ENCODE data around the gene TATDN3. TPM values are rescaled to one million over a fixed set of nuclear protein-coding genes. Genes with fewer than 3 reads are reported as not detected.

The TATDN3 gene
- total RNA-seq, 3 donors from 2014 or later: 9.2 to 28.6 (median 15.5) TPM

- intact Hi-C loops (cut with DNase I; ENCODE audit: low total_unique reads): loop anchor here (2.0 kb wide), 1 partner anchor 29 kb away; no protein-coding TSS in a partner anchor
- no peaks in the 10 kb centered on the region for H3K27me3 ChIP-seq
- DNase-seq (ENCODE audit: low spot score in 2 of 2): no peak
- TF ChIP-seq POLR2AphosphoS5 (IDR thresholded peaks at IDR 0.05) (no peak), POLR2A (IDR thresholded peaks at IDR 0.05) (no peak)
- no peak overlapping the region for H3K27ac ChIP-seq
- no peaks in the 10 kb centered on the region for H3K36me3 ChIP-seq
- H3K9me3 ChIP-seq: no peaks in the 10 kb centered on the region
- no peaks in the 10 kb centered on the region for H3K4me1 ChIP-seq
- no peak overlapping the region for H3K4me3 ChIP-seq
Measured at GRCh38 chr1:212852105-212852688, 60.5 kb downstream of the TATDN3 start.

DNA sequence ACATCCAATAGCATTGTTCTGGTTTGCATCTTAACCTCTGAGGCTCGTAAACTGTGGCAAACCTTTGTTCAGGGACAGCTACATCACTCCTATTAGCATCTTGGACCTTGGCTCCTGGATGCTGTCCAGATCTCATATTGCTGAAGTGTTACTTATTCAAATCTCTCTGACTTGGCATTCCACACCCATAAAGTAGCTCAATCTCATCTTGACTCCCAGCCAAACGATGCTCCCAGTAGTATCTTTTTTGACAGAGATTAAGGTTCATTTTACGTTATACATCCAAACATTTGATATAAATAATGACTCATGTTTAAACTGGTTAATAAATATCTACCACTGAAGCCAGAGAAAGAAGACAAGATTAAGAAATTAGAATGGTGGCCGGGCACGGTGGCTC lies 62.0 kb downstream of the TATDN3 start:
- intact Hi-C loops (cut with DNase I; ENCODE audit: low total_unique reads): loop anchor here (2.0 kb wide), 1 partner anchor 31 kb away; no protein-coding TSS in a partner anchor
- no peaks in the 10 kb centered on the region for H3K4me1 ChIP-seq
- TF ChIP-seq POLR2A (IDR thresholded peaks at IDR 0.05) (no peak), POLR2AphosphoS5 (IDR thresholded peaks at IDR 0.05) (no peak)
- TF ChIP-seq, protein P1, sequence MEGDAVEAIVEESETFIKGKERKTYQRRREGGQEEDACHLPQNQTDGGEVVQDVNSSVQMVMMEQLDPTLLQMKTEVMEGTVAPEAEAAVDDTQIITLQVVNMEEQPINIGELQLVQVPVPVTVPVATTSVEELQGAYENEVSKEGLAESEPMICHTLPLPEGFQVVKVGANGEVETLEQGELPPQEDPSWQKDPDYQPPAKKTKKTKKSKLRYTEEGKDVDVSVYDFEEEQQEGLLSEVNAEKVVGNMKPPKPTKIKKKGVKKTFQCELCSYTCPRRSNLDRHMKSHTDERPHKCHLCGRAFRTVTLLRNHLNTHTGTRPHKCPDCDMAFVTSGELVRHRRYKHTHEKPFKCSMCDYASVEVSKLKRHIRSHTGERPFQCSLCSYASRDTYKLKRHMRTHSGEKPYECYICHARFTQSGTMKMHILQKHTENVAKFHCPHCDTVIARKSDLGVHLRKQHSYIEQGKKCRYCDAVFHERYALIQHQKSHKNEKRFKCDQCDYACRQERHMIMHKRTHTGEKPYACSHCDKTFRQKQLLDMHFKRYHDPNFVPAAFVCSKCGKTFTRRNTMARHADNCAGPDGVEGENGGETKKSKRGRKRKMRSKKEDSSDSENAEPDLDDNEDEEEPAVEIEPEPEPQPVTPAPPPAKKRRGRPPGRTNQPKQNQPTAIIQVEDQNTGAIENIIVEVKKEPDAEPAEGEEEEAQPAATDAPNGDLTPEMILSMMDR (IDR thresholded peaks at IDR 0.05): no peak

GRCh38 chr1:212856755-212857154 lies 65.1 kb downstream of the TATDN3 start:
- TF ChIP-seq, protein P1 (IDR thresholded peaks at IDR 0.05): no peak
- TF ChIP-seq POLR2A (IDR thresholded peaks at IDR 0.05) (no peak), POLR2AphosphoS5 (IDR thresholded peaks at IDR 0.05) (no peak)
- H3K27ac ChIP-seq: no peak overlapping the region

More for the DNA sequence above, 62.0 kb downstream of the TATDN3 start:
- Histone ChIP-seq H3K27ac (no peak overlapping the region), H3K4me3 (no peak overlapping the region), H3K9me3 (no peaks in the 10 kb centered on the region), H3K36me3 (no peaks in the 10 kb centered on the region), H3K27me3 (no peaks in the 10 kb centered on the region)
- no peak for DNase-seq (ENCODE audit: low spot score in 2 of 2)

GRCh38 chr1:212857992-212858460 lies 66.3 kb downstream of the TATDN3 start, which contains the start of gene FLVCR1:
FLVCR1 (plus strand) TSS chr1:212858275; CDS start chr1:212858453, 178 bp downstream.
- intact Hi-C loops (cut with DNase I; ENCODE audit: low total_unique reads): no loop called here
- DNase-seq (ENCODE audit: low spot score in 2 of 2): peak; percentile 96
- TF ChIP-seq POLR2A (IDR thresholded peaks at IDR 0.05) (no peak), POLR2AphosphoS5 (IDR thresholded peaks at IDR 0.05) (peak in 2 of 3 donors; percentile 22 to 51)
- TF ChIP-seq, protein P1 (IDR thresholded peaks at IDR 0.05): no peak
- Histone ChIP-seq H3K36me3 (no peaks in the 10 kb centered on the region), H3K4me3 (peak within 1 kb of the TSS; percentile 80 to 96 (median 90)), H3K4me1 (no peaks in the 10 kb centered on the region), H3K27ac (peak within 1 kb of the TSS; percentile 83 to 86), H3K27me3 (no peaks in the 10 kb centered on the region), H3K9me3 (no peaks in the 10 kb centered on the region)

More at GRCh38 chr1:212856755-212857154, 65.1 kb downstream of the TATDN3 start:
- no peaks in the 10 kb centered on the region for H3K4me1 ChIP-seq
- no peaks in the 10 kb centered on the region for H3K36me3 ChIP-seq
- DNase-seq (ENCODE audit: low spot score in 2 of 2): no peak
- no peaks in the 10 kb centered on the region for H3K9me3 ChIP-seq
- intact Hi-C loops (cut with DNase I; ENCODE audit: low total_unique reads): no loop called here
- no peak overlapping the region for H3K4me3 ChIP-seq
- no peaks in the 10 kb centered on the region for H3K27me3 ChIP-seq

DNA sequence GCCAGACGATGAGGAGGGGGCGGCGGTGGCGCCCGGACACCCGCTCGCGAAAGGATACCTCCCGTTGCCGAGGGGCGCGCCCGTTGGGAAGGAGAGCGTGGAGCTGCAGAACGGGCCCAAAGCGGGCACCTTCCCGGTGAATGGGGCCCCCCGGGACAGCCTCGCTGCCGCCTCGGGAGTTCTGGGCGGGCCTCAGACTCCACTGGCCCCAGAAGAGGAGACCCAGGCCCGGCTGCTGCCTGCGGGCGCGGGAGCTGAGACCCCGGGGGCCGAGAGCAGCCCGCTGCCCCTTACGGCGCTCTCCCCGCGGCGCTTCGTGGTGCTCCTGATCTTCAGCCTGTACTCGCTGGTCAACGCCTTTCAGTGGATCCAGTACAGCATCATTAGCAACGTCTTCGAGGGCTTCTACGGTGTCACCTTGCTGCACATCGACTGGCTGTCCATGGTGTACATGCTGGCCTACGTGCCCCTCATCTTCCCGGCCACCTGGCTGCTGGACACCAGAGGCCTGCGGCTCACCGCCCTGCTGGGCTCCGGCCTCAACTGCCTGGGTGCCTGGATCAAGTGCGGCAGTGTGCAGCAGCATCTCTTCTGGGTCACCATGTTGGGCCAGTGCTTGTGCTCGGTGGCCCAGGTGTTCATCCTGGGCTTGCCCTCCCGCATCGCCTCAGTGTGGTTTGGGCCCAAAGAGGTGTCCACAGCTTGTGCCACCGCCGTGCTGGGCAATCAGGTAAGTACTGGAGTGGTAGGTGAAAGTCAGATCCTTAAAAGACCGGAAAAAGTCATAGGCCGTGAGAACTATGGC lies 67.0 kb downstream of the TATDN3 start:
- Histone ChIP-seq H3K27ac (peak overlapping the region; percentile 83 to 86), H3K4me3 (peak overlapping the region; percentile 80 to 96 (median 90)), H3K36me3 (no peaks in the 10 kb centered on the region), H3K9me3 (no peaks in the 10 kb centered on the region), H3K4me1 (no peaks in the 10 kb centered on the region), H3K27me3 (no peaks in the 10 kb centered on the region)
- intact Hi-C loops (cut with DNase I; ENCODE audit: low total_unique reads): no loop called here
- TF ChIP-seq, protein P1 (IDR thresholded peaks at IDR 0.05): no peak
- TF ChIP-seq POLR2A (IDR thresholded peaks at IDR 0.05) (no peak), POLR2AphosphoS5 (IDR thresholded peaks at IDR 0.05) (no peak)
- peak in 1 of 2 donors; percentile 20 for DNase-seq (ENCODE audit: low spot score in 2 of 2)

All from breast epithelium (tissue), 4 donors.